Measurements from ENCODE around the gene RSU1. TPM values are rescaled to one million over a fixed set of nuclear protein-coding genes. Genes with fewer than 3 reads are reported as not detected.

Gene RSU1
- total RNA-seq, 1 experiment from 2014 or later, result 29.5 TPM

DNA sequence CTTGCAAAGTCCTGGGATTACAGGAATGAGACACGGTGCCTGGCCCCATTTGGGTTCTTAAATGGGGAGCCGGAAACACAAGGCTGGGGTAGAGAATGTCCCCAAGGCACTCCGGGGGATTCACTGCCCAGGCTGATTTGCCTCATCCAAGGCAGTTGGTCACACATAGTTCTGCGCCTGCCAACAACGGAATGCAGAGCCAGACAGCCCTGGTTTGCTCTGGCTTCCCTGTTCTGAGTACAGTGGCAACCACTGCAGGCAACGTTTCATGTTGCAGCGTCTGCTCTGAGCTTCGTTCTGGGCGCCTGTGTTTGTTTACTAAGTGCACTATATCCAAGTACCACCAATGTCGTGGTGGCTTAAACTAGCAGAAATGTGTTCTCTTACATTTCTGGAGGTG, 233.8 kb downstream of the RSU1 start:
- no peak for ATAC-seq
- CTCF ChIA-PET, result no interaction called here
- RAD21 ChIA-PET (ENCODE audit: low non-redundant PET in 1 of 2, low total read pairs in 2 of 2, uncharacterized antibody in 2 of 2, unreplicated experiment in 2 of 2), result no interaction called here
- Histone ChIP-seq H3K9me2 (ENCODE audit: insufficient read depth) (no peaks in the 10 kb centered on the region), H3K36me3 (ENCODE audit: control insufficient read depth in 1 of 2, insufficient read depth in 2 of 2, low read length in 2 of 2) (no peaks in the 10 kb centered on the region), H3K79me2 (ENCODE audit: insufficient read depth, low read length) (no peaks in the 10 kb centered on the region), H4K20me1 (ENCODE audit: insufficient read depth) (no peaks in the 10 kb centered on the region), H3K4me1 (ENCODE audit: control insufficient read depth in 1 of 2, insufficient read depth in 2 of 2, low read length in 2 of 2) (no peaks in the 10 kb centered on the region), H2AFZ (ENCODE audit: low read depth, low read length, poor library complexity, severe bottlenecking) (no peak overlapping the region), H3K4me3 (replicated peaks in 1 of 2; ENCODE audit: low read depth in 1 of 2, low read length in 2 of 2) (no peak overlapping the region), H3K27me3 (ENCODE audit: insufficient read depth, low read length) (no peaks in the 10 kb centered on the region; the same call in 1 of the 2 replicates), H3K9ac (ENCODE audit: low read length) (no peak overlapping the region), H3K4me2 (ENCODE audit: low read length) (no peak overlapping the region), H3K9me3 (ENCODE audit: control insufficient read depth in 1 of 2, insufficient read depth in 1 of 2, low read depth in 1 of 2, low read length in 2 of 2) (no peaks in the 10 kb centered on the region), H3K27ac (ENCODE audit: low read depth, low read length) (no peak overlapping the region)
- DNase-seq (ENCODE audit: low read depth, low spot score), result no peak
- intact Hi-C loops (cut with micrococcal nuclease), result no loop called here
- POLR2A ChIA-PET, result no interaction called here
- BruUV-seq (replicated peaks), result no TSS peak
- TF ChIP-seq ELF1 (IDR thresholded peaks at IDR 0.05; ENCODE audit: borderline replicate concordance, low read depth), result no peak
- no peak for TF ChIP-seq TCF7L2 (IDR thresholded peaks at IDR 0.05; ENCODE audit: borderline replicate concordance, extremely low read depth, insufficient read depth, insufficient read length)
- TF ChIP-seq ZFX (IDR thresholded peaks at IDR 0.05), result no peak
- no peak for TF ChIP-seq RAD21 (IDR thresholded peaks at IDR 0.05; ENCODE audit: low read depth)
- TF ChIP-seq ATF3 (IDR thresholded peaks at IDR 0.05), result no peak
- no peak for TF ChIP-seq POLR2A (IDR thresholded peaks at IDR 0.05; ENCODE audit: borderline replicate concordance, extremely low read depth, insufficient read depth, insufficient read length)
- TF ChIP-seq, protein P1, sequence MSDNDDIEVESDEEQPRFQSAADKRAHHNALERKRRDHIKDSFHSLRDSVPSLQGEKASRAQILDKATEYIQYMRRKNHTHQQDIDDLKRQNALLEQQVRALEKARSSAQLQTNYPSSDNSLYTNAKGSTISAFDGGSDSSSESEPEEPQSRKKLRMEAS (IDR thresholded peaks at IDR 0.05), result no peak
- no peak for TF ChIP-seq POLR2AphosphoS5 (IDR thresholded peaks at IDR 0.05; ENCODE audit: low read depth, low read length)
- TF ChIP-seq YY1 (IDR thresholded peaks at IDR 0.05; ENCODE audit: extremely low read depth, insufficient replicate concordance, low read depth, low read length), result no peak
- TF ChIP-seq ZBTB33 (IDR thresholded peaks at IDR 0.05; ENCODE audit: extremely low read depth, insufficient replicate concordance, low read length), result no peak
